Bone marrow (tissue), 2 donors: Measurements from ENCODE around the gene EPB42.
A peak's percentile ranks its signal among the peaks of the same experiment; 100 is the strongest.

Source experiments
- DNase-seq, 2 donors: peaks; one replicate each; lab custom pipeline; 2025; lab: John Stamatoyannopoulos, UW

The EPB42 gene

DNA sequence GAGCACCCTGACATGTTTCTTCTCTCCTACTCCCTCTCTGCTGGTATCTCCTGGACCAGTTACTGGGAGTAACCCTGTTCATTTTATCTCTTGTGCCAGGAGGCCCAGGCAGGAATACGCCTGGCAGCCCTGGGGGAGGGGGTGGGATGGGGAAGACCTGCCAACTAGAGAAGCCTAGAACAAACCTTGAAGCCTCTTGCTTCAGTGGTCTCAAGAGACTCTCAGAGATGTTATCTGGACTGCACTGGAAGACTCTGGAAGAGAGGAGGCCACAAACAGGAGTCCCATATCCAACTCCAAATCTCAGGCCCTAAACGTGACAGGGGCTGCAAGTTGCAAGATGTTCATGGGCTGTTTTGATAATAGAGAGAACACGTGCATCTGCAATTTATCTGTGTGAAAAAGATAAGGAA is at the start of gene EPB42:
TSS of gene EPB42 (minus strand) at position 28 of the 413 bp plus-strand sequence. CDS start 193 bp downstream, outside the sequence.
- no peak for DNase-seq

DNA sequence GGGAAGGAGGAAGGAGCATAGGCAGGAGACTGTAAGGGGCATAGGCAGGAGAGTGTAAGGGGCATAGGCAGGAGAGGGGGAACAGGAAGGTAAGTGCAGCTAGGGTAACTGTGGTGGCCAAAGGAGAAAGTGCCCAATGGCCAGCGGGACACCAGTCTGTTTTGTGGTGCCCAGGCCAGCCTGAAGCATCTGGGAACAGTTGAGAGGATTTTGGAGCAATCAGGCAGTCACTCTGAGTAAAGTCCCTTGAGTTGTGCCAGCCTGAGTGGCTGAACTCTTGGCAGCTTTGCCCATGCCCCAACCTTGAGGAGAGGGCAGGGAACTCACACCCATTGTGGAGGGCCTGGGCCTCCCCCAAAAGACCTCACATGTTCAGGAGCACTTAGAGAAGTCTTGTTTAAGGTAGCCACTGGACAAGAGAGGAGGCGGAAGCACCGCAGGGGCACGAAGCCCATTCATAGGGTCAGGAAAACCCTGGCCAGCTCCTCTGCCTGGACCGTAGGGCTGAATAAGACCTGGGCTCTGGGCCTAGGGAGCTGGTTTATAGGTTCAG is 49.4 kb upstream of the EPB42 start:
- DNase-seq: no peak

DNA sequence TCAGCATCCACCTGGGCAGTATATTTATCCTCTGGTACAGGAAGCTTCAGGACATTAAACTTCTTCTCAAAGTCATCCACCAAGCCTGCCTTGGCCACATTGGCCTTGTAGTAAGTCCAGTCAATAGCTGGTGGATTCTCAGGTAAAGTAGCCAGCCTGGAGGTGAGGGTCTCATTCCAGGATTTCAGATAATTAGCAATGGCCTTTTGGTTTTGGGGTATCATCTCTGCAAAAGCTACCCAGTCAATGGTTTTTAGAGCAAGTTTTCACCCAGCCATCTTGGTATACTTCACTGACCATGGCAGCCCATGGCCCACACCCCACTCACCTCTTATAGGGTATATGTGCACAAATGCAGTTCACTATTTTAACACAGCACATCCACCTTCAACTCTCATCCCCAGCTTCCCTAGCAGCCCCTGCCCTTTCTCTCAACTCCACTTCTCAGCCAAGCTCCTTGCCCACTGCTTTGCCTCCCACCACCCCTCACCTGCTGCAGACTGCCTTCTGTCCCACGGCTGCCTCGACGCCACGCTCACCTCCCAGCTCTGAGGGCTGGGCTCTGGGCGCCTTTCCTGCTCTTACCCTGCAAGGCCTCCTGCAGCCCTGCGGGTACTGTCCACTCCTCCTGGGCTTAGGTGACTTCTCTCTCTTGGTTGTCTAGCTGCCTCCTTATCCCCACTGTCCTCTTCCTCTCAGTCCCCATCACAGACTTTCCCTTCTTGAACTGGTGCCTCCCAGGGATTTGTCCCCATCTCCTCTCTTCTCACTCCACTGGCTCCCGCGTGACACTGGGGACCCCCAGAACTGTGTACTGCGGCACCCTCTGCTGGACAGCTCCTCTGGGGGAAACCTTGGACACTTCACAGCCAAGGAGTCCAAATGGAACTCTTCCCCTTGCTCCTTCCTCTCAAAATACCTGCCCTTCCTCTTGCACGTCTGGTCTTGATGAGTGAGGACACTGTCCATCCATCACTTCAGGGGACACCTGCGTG is 47.6 kb upstream of the EPB42 start:
- no peak for DNase-seq

DNA sequence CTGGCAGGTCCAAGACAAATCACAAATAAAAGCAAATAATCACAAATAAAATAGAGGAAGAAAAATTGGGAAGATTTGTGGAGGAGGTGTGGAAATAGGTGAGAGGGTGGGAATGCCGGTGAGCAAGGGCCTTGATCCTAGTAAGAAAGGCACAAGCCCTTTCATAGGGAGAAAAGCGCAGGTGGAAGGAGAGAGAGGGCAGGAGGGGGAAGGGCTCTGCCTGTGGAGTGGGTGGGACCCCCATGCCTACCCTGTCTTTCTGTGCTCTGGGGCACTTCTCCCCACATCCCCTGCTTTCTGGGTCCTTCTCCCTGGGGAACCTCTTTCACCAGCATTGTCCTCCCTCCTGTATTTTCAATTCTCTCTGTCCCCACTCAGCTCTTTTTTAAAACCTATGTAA is 46.6 kb upstream of the EPB42 start:
- DNase-seq: no peak

DNA sequence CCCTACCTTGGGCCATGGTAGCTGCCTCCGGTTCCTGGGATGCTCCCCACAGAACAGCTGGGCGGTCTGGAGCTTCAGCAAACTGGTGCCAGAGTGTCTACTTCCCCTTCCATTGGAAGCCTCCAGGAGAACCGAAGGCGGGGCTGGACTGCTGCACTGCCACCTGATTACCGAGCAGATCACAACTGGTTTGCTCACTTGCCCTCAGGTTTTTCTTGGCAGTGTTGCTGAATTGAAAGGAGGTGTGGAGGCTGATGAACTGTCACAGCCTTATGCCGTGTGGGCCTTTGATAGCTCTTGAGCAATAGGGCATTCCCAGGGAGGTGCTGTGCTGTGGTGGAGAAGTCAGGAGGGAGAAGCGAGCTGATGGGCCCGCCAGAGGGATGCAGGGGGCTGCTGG is 46.0 kb upstream of the EPB42 start, which contains the start of gene TGM5:
TSS of gene TGM5 (minus strand) at position 95 of the 400 bp plus-strand sequence. CDS start at position 16, 79 bp downstream.
- DNase-seq: no peak

DNA sequence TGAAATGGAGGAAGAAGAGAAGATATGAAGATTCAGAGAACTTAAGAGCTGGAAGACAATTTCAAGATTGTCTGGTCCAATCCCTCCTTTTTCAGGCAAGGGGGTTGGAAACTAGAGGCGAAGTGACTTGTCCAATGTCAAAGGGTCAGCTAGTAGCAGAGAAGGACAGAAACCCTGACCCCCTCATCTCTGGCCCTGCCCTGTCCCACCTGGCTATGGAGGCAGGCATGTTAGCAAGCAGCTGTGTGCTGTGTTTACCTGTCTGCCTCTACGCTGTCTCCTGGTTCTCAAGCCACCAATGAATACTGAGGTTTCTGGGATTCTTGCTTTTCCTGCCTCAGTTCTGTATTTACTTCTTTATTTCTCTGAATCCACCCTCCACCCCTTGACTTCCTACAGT is 45.6 kb upstream of the EPB42 start:
- no peak for DNase-seq

DNA sequence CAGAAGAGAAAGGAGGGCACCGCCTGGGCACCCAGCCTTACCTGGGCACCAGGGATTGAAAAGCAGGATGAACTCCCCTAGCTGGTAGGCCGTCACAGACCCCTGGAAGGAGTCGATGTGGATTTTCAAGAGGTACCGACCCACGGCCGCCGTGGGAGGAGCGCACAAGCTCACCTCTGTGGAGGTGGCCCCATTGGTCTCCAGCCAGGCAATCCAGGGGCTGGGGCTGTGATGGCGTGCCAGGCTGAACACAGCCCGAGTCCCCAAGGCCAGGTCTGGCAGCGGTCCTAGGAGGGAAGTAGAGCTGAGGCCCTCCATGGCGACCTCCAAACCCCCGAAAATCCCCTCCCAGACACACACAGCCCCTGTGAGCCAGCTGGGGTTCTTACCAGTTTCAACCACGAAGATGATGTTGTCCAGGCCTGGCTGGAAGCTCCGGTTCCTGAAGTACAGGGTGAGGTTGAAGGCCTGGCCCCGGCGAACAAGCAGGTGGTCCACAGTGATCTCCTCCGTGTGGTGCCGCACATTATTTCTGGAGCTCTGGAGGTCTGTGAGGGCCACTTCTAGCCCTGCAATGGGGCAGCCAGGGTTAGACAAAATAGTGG is 39.3 kb upstream of the EPB42 start:
- no peak for DNase-seq

DNA sequence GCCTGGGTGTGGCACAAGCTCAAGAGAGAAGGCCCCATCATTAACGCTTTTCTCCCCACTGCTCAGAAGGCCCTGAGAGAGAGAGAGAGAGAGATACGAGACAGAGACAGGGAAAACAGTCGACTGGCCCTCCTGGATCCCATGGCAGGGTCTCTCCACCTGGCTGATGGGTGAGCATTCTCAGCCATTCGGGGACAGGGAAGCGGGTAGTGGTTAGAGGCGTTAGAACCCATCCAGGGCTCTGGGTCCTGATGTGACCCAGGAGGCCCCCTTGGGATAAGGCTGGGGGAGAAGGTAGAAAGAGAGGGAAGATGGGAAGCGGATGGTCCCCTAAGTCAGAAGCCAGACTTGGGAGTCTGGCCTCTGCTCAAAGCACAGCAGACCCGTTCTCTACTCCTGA is 38.0 kb upstream of the EPB42 start:
- DNase-seq: no peak

DNA sequence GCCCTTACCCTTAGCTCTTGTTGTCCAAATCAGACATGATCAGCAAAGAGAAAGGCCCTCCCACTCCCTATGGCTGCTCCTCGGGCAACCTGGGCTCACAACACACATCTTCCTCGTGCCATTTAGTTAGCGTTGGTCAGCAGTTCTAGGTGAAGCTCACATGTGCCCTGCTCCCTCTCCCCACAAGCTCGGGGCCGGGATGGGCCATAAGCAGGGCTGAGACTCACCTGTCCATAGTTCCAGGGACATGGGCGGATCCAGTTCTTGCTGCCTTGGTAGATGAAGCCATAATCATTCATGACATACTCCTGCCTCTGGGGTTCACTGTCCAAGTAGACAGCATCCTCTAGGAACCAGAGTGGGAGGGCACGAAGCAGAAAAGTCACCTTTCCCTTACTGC is 35.5 kb upstream of the EPB42 start:
- no peak for DNase-seq

DNA sequence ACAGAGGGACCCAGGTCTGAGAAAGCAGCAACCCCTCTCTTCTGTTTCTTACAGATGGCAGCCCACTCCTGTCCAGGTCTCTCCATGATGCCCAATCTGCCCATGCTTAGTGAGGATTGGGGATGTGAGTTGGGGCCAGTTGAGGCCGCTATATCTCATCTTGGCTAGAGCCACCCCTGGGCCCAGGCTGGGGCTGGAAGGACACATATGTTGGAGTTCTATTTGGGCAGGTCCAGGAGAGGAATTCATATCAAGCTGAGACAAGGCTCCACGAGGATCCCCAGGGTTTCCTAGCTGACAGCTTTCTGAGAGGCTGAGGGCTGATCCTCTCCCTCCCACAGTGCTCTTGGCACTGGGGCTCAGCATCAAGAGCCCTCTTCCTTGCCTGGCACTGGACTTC is 34.6 kb upstream of the EPB42 start:
- DNase-seq: no peak

DNA sequence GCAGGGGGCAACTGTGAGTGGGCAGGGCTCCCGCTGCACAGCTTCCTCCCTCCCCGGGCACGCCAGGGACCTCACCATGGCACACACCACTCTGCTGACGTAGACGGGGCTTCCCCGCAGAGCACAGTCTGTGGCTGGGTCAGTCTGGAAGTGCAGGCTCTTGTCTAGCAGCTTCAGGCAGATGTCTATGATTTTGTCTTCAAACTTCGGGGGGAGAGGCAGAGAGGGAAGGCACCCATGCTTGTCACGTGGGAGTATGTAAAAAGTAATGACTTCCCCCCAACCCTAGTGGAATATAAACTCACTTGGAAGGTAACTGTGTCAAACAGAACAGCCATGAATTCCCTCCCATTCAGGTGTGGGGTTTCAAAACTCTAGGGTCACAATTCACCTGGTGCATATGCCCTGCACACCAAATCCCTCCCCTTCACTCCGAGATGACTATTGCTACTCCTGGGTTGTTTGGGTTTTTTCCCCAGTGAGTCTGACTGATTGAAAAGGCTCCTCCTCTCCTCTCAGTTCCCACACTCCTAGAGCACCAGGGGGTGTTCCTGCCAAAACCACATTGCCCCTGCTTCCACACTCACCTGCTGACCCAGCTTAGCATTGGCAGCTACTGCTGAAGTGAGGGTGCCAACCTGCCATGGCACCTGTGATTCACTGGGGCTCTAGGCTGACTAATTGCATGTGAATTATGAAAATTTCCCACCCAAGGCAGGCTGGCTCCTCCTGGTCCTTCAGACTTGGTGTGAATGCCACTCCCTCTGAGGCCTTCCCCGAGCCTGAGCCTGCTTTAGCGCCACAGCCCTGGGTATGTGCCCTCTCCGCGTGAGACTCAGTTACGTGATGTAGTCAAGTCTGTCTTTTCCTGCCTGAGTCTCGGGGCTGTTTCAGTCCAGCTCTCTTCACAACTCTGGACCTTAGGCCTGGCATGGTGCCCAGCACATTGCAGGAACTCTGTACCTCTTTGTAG is 32.9 kb upstream of the EPB42 start:
- DNase-seq: no peak

DNA sequence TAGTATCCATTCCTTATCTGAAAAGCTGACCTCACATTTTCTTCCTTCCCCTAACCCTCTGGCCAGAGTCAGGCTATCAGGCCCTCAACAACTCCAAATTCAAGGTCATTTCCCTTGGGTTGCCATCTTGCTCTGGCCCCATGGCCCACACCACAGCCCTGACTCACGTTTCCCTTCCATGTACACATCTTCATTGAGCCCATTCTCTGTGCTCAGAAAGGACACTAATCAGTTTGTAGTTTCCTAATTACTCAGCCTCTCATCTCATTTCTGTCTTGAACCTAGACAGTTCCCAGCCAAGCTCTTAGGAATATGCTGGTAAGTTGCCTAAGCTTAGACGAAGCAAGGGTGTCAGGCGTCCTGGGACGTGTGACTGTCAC is 31.0 kb upstream of the EPB42 start:
- no peak for DNase-seq

DNA sequence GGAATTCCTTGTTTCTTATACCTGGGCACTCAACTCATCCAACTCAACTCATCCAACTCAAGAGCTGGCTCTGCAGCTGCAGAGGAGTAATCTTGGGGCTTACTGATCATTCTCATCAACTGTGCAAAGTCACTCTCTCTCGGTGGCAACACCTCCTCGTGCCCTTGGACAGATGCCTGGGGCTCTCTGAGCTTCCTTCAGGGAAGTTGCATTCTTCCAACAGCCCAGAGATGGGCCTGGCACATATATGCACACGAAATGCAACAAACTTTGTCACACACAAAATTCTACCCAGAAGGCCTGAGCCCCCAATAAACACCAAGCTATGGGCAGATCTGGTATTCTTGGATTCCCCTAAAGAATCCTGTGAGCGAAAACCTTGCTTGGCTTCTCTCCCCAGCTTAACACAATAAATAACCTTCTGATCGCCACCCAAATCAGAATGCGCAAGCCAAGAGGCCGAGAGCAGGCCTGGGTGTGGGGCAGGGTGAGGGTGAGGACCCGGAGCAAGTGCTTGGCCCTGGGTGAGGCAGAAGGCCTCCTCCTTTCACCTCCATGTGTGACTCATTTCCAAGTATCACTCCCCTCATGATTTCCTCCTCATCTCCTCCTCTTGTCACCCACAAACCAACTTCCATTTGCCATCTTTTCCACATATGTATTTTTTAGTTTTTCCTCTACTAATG is 30.5 kb upstream of the EPB42 start:
- DNase-seq: no peak

DNA sequence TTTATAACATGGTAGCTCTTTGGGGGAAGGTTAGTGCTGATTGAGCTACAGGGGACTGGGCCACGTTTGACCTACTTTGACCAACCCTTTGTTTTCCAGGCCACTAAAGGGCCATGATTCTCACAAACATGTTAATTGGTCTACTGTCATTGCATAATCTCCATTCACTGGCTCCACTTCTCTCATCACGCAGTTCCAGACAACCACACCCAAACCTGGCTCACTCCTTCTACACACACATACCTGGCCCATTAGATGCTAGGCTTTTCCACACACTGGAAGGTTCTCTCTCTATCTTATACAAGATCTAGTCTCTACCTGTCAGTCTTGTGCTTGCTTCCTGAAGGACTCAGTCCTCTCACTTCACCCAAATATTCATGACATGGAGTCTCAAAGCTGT is 30.0 kb upstream of the EPB42 start:
- DNase-seq: no peak

DNA sequence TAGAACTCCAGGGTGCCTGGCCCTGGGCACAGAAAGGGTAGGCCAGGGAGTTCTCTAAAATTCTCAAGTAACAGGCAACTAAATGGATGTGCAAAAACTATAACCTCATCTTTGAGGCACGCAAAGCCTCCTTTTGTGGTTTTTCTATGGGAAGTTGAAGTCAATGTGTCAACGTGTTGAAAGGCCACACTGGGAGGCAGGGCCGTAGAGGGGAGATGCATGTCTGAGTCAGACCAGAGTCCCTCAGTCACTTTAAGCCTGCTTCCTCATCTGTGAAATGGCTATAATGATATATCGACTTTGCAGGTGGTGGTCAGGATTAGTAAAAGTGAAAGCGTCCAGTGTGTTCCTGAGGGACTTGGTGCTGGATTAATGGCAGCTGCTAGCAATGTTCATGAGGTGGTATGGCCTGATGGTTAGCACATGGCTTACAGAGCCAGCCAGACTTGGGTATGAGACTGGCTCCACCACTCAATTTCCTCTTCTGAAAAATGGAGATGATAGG is 28.9 kb upstream of the EPB42 start:
- peak in 1 of 2 donors; percentile 91 for DNase-seq

DNA sequence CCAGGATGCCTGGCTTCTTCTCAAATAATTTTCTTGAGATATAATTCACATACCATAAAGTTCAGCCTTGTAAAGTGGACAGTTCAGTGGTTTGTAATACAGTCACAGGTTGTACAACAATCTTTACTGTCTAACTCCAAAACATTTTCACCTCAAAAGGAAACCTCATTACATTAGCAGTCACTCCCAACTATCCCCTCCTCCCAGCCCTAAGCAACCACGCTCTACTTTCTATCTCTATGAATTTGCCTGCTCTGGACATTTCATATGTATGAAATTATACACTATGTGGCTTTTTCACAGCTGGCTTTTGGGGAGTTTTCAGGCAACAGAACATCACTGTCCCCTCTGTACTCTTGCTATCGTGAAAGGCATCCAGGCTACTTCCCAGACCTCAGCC is 28.4 kb upstream of the EPB42 start:
- no peak for DNase-seq

DNA sequence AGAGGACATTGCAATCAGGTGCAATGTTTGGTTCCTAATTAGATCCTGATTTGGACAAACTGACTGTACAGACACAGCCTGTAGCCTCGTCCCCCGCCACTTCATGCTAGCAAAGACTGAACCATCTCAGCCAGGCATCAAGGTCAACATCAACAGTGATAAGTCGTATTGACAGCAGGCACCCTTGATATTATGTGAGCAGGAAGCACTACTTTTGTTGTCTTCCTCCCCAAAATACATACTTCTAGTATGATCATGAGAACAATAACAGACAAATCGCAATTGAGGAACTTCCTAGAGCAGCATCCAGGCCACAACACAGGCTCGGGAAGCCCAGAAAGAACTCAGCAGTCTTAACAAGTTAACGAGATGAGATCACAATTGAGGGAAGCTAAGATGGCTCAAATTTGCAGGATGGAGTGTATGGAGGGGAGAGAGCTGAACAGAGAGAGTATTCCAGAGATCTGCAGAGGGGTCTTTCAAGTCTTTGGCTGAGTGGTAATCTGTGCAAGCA is 25.5 kb upstream of the EPB42 start:
- peak in 1 of 2 donors; percentile 37 for DNase-seq

DNA sequence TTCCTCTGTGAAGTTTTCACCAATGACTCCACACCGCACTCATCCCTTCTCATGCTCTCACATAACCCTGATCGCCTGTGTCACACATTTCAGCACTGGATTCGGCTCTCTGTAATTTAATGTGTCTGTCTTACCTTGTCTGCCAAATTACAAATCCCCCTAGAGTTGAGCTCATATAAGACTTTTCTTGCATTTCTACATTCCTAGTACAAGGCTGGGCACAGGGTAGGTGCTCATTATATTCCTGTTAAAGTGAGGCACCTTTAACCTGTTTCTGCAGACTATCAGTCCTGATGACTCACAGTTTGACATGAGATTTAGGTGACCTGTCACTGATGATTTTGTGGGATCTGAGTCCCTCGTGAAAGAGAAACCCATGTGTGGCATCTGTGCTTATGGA is 23.3 kb upstream of the EPB42 start:
- DNase-seq: no peak

DNA sequence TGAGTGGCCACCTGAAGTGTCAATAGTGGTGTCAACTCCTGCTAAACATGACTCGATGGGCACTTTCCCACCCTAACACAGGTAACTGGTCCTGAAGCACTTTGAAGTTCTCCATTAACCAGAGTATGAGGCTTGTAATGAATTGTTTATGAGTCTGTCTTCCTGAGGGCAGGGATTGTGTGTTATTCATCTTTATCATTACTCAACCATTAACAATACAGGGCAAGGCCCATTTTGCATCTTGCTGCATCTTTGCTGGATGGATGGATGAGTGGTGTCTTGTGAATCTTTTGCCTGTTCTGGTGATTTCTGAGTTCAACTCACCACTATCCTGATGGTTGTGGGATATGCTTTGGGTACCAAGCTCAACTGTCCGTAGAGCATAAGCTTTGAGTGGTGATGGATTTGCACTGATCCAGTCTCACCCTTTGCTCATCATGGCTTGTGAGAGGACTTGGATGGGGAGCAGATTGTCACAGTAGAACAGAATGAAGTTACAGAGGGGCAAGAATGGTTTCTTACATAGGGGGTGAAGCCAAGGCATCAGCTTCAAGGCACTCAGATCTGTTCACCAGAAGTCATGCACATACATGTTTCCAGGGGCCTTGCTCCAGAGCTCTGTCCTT is 22.3 kb upstream of the EPB42 start:
- no peak for DNase-seq

DNA sequence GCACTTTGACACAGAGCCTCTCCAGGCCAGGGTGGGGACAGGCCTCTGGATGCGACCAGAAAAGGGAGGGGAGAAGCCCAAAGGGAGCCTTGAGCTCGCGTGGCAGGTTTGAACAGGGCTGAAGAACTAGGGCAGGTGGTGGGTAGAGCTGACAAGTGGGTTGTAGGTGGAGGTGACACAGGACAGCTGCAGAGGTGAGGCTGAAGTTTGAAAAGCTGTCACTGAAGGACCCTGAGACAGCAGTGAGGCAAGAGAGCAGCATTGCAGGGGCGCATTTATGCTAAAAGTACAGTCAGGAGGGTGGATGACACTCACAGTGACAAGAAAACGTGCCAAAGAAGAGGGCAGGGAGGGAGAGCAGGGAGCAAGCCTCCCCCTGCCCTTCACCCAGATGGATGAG is 21.8 kb upstream of the EPB42 start:
- DNase-seq: no peak
